Loucy (cell line): ENCODE measurements around the gene MSI1.

Source experiments
- CTCF ChIP-seq: fragments of 200-600 bp; sonication (generic); conservative IDR thresholded peaks from 2 replicates; pipeline ENCODE4 v1.5.1; 2014; ENCODE audit warnings: mild to moderate bottlenecking, antibody characterized with exemption, low read length
- EZH2phosphoT487 ChIP-seq: fragments of 200-600 bp; IDR thresholded peaks from 2 replicates; pipeline ENCODE4 v1.6.1; 2018; ENCODE audit warnings: antibody characterized with exemption, mild to moderate bottlenecking, moderate library complexity, borderline replicate concordance

GRCh38 chr12:120365675-120366340 is 3.2 kb downstream of the MSI1 start:
- TF ChIP-seq CTCF (no peak), EZH2phosphoT487 (no peak)
